GM19351 (cell line): Measurements from ENCODE around the gene RAB5A.
"Not testable (repeated sequence)": the region's sequence is repeated elsewhere in the genome, so short reads cannot be mapped to it uniquely, and the experiment has no call there.

Experiments used
- ATAC-seq: cut with Tn5 transposase; IDR thresholded peaks from one replicate; pipeline ENCODE4 v1.9.1; 2021; ENCODE audit warnings: mild to moderate bottlenecking, moderate library complexity; ENCODE audit not compliant: unreplicated experiment

Gene RAB5A

DNA sequence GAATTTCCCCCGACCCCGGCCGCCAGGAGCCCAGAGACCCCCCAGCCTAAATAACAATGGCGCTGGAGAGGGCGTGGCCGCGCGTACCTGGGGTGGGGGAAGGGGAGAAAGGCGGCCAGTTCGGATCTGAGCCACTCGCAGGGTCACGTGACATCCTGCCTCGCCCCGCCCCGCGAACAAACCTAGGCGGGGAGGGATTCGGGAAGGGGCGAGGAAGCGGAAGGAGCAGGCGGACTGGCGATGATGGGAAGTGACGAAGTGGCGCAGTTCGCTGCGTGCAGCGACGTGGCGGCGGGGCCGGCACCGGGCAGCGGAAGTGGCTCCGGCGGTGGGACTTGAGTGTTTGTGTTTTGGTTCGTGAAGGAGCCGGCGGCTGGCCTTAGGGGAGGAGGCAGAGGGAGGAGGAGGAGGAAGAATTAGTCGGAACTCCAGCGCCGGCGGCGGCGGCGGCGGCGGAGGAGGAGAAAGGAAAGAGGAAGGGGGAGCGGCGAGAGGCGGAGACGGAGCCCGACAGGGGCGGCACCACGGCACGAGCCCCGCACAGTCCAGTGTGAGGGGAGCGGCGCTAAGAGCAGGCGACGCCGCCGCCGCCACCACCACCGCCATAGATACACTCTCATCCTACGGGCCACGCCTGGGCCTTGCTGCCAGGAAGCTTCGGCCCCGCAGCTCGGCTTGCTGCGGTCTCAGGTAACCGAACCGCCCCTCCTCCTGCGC, at the start of gene RAB5A:
RAB5A (plus strand) TSS at position 266 of the 717 bp plus-strand sequence. CDS start 3,802 bp downstream, outside the sequence.
- peak; percentile 93 for ATAC-seq

GRCh38 chr3:19898721-19899120, 48.2 kb upstream of the RAB5A start:
- ATAC-seq, result no peak

DNA sequence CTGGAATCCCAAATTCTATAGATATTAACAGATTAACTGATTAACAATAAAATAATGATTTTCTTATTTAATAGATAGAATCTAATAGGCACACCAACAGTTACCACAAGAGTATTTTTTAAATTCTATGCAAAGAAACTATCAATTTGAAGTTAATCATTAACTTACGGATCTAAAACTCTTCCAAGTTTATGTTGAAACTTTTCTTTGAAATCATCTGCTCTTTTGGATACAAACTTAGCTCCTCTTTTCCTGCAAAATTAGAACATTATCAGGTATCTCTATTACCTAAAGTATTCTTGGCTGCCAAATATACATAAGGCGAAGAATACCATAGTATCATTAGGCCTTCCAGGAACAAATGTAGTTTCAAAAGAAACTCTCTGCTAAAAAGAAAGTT, 47.6 kb upstream of the RAB5A start:
- no peak for ATAC-seq

DNA sequence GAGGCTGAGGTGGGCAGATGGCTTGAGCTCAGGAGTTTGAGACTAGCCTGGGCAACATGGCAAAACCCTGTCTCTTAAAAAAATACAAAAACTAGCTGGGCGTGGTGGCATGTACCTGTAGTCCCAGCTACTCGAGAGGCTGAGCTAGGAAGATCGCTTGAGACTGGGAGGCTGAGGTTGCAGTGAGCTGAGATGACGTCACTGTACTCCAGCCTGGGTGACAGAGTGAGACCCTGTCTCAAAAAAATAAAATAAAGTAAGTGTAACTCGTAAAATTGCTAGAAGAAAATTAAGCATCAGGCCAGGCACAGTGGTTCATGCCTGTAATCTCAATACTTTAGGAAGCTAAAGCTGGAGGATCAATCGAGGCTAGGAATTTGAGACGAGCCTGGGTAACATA, 47.1 kb upstream of the RAB5A start:
- ATAC-seq, result not testable (repeated sequence)

DNA sequence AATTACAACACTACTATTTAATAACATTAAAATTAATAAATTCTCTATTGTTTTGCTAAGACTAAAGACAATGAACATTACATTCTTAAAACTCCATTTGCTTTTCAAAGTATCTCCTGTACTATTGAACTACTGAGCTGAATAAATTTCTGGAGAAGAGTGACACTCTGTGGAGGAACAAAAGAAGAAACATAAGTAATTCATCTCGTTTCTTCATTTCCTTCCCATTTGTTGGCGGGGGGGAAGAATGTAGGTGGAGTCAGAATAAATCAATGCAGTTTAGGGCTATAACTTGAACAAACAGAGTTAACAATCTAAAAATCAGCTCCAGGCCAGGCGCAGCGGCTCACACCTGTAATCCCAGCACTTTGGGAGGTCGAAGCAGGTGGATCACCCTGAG, 45.6 kb upstream of the RAB5A start:
- no peak for ATAC-seq

GRCh38 chr3:19901918-19902317, 45.0 kb upstream of the RAB5A start:
- no peak for ATAC-seq

- no peak for ATAC-seq
Observed at GRCh38 chr3:19903649-19904048, 43.2 kb upstream of the RAB5A start.

DNA sequence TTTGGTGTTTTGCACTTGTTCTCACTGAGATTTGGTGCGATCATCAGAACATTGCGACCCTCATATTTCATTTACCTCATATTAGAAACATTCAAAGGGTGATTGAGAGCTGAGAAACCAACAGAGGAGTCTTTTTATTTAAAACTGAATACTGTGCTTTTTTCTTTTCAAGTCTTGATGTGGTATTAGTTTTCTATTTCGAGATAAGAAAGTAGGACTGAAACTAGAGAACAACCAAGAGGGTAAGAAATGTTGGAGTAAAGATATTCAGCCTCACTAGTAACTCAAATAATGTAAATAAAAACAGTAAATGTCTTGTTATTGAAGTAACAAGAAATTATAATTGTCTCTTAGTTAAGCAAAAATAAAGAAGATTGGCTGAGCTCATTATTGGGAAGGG, 39.4 kb upstream of the RAB5A start:
- ATAC-seq, result no peak

DNA sequence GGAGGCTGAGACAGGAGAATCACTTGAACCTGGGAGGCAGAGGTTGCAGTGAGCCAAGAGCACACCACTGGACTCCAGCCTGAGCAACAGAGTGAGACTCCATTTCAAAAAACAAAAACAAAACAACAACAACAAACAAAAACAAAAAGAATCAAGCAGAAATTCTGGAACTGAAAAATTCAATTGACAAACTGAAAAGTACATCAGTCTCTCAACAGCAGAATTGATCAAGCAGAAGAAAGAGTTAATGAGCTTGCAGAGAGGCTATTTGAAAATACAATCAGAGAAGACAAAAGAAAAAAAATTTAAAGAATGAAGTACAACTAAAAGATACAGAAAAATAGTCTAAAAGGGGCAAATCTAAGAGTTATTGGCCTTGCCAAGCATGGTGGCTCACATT, 35.4 kb upstream of the RAB5A start:
- no peak for ATAC-seq

DNA sequence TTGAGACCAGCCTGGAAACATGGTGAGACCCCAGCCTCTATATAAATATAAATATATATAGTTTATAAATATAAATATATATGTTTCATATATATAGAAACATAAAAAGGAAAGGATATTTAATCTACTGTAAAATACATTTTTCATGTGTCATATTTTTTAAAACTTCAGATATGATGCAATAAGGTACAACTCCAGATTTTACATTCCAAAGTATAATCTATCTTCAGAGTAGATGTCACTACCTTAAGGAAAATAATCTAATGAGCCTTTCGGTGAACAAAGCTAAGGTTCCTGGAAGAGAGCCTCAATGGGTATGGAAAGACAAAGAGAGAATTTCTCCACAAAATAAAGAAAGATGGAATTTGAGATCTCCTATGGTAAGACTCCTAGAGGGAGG, 29.7 kb upstream of the RAB5A start:
- no peak for ATAC-seq

DNA sequence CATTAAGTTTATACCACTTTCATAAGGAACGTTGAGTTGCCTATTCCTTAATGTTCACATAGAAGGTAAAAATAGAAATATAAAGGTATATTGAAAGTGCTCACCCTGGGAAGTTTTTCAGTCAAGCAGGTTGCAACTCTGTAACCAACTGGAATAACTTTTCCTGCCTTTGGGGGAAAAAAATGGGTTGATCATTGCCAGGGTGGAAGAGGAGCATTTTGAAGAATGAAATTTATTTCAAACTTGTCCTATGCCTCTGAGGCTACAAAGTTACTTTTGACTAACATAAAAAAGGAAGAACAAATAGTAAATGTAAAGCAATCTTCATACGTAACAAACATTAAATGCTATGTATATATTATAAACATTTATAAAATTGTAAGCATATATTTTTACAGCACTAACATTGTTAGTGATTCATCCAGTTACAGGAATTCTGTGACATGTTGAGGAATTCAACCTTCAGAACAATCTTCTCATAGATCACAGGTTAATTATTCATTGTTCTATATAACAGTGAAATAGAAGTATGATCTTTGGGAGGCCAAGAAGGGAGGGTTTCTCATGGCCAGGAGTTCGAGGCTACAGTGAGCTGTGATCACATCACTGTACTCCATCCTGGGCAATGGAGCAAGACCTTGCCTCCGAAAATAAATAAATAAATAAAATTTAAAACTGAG, 26.4 kb upstream of the RAB5A start:
- ATAC-seq, result no peak

DNA sequence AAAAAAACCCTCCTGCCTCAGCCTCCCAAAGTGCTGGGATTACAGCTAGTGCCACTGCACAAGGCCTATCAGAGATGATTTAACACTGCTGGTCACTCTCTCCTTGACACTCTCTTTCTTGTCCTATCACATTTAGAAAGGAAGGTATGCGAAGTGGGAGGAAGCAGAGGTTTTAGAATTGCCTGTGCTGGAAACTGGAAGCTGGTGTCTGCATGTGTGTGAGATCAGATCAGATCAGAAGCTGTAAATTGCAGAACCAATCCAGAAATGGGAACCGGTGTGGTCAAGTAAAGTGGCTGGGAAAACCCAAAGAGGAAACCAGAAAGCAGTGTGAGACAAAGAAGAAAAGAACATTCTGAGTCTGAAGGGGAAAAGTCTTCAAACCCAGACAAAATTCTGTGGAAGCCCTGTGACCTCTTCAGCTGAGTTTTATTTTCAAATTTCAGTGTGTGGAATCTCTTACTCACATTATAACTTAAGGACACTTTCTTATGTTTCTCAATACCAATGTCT, 15.7 kb upstream of the RAB5A start:
- ATAC-seq, result peak; percentile 86

DNA sequence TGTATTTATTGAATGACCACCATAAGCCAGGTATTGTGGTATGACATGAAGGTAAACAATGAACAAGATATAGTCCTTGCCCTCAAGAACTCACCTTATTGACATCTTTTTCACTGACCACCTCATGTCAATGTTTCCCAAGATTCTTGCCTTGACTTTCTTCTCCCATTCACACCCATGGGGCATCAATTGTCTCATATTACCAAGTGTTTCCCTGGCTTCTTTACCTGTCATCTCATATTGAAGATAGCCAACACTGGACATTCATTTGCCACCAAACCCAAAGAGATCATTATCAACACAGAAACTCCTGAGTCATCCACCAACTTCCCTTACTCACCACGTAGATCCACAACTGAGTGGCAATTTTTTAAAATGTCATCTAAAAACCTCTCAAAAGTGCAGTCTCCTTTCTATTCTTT, 15.1 kb upstream of the RAB5A start:
- peak; percentile 50 for ATAC-seq

DNA sequence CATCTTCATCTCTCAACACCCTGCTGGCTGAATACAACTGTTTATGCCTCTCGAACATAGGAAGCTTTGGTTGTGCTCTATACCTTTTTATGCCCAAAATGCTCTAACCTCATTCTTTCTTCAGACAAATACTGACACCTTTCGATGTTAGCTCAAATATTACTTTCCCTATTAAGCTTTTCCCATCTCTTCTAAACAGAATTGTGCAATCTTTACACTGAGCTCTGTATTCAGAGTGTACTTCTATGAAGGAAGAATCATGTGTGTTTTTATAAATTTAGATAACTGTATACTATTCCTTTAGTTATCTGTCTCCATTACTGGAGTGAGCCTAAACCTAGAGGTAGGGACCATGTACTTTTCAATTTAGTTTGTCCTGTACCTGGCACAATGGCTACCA, 14.5 kb upstream of the RAB5A start:
- no peak for ATAC-seq

- no peak for ATAC-seq
Observed at GRCh38 chr3:19934098-19934566, 12.8 kb upstream of the RAB5A start, which contains the start of gene EFHB. Gene EFHB (minus strand): TSS chr3:19934217. CDS start chr3:19934018, 199 bp downstream.

- ATAC-seq, result no peak
Observed at GRCh38 chr3:19937459-19938294, 9.2 kb upstream of the RAB5A start.

DNA sequence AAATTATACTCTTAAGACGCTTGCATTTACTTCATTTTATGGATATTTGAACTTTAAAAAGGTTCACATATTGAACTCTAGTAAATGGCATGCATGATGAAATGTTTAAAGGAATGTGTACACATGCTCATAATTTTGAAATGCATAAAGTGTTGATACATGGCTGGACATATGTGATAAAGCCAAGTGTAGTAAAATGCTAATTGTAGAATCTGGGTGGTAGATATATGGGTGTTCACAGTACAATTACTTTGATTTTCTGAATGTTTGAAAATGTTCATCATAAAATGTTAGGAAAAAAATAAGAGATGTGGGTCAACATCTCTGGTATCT, 8.6 kb upstream of the RAB5A start:
- ATAC-seq, result no peak

DNA sequence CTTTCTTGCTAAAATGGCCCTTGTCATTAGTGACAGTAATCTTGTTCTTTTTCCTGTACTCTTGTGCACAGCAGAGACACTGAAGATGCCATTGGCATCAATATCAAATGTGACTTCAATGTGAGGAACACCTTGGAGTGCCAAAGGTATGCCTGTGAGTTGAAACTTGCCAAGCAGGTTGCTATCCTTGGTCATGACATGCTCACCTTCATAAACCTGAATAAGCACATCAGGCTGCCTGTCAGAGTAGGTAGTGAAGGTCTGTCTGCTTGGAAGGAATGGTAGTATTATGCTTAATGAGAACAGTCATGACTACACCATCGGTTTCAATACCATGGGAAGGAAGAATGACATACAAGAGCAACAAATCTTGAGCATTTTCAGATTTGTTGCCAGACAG, 6.3 kb upstream of the RAB5A start:
- ATAC-seq, result no peak

- ATAC-seq, result no peak
Observed at GRCh38 chr3:19945534-19945933, 1.4 kb upstream of the RAB5A start.

DNA sequence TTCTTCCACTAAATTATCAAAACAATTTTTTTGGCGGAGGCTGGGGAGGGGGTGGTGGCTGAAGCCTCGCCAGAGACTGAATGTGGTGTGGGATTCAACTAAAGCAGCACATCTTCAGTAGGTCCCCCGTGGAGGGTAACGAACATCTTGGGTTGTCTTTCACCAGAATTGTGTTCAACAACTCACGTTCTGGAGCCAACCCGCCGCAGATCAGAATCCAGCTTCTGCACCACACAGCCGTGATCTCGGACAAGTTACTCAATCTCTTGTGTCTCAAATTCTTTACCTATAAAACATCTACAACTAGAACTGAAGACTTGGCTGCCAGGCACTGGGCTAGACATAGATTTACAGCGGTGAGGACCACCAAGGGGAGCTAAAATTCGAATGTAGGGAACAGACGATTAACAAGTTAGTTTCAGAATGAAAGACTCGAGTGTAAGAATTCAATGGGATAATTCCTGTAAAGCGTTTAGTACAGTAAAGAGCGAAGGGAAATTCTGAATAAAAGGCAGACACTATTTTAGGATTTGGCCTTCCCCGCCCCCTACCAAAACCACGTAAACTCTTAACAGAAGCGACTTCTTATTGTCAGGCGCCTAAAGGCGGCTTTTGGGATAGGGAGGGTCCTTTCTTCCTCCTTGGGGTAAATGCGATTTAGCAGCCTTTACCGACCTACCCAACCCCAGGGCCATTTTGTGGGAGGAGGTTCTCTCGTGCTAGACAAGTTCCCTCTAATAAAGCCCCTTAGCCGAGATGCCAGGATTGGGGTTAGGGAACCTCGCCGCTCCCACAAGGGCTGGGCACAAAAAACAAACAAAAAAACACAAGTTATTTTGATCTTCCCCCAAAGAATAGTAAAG, 697 bp upstream of the RAB5A start:
- ATAC-seq, result peak; percentile 0
